Tibial nerve (tissue), 4 donors: ENCODE data around the gene FGD5. TPM values are rescaled to one million over a fixed set of nuclear protein-coding genes. Genes with fewer than 3 reads are reported as not detected.

Experiments used
- DNase-seq, 2 donors: peaks; one replicate each; pipeline ENCODE4 v3.0.0-alpha.2; 2019; ENCODE audit warnings: low spot score in 2 of 2
- H3K27ac ChIP-seq, 4 donors: fragments of 200-600 bp; sonication (generic) in 3 of 4; one replicate each; pipeline ENCODE4 v1.5.1; 2017 to 2019; ENCODE audit warnings: mild to moderate bottlenecking in 1 of 4
- H3K27me3 ChIP-seq, 2 donors: fragments of 200-600 bp; sonication (generic) in 1 of 2; one replicate each; pipeline versions ENCODE4 v1.5.1 to v1.6.0; 2017 to 2019
- H3K36me3 ChIP-seq, 3 donors: fragments of 200-600 bp; sonication (generic); one replicate each; pipeline ENCODE4 v1.5.1; 2018 to 2019
- H3K4me1 ChIP-seq, 4 donors: fragments of 200-600 bp; sonication (generic) in 3 of 4; one replicate each; pipeline ENCODE4 v1.5.1; 2017 to 2019
- H3K4me3 ChIP-seq, 4 donors: fragments of 200-600 bp; sonication (generic) in 3 of 4; one replicate each; pipeline ENCODE4 v1.5.1; 2017 to 2019; ENCODE audit warnings: mild to moderate bottlenecking in 1 of 4, moderate library complexity in 1 of 4
- H3K9me3 ChIP-seq, 4 donors: fragments of 200-600 bp; sonication (generic) in 3 of 4; one replicate each; pipeline ENCODE4 v1.5.1; 2017 to 2019
- EP300 ChIP-seq, 2 donors: sonication (generic); formaldehyde crosslinking; IDR thresholded peaks; one replicate each; pipeline ENCODE4 v1.6.1; 2017; ENCODE audit warnings: antibody characterized with exemption in 2 of 2, mild to moderate bottlenecking in 1 of 2
- POLR2A ChIP-seq, 2 donors: fragments of 450-650 bp; IDR thresholded peaks; one replicate each; pipeline ENCODE4 v1.6.1; 2017; ENCODE audit warnings: antibody characterized with exemption in 2 of 2, mild to moderate bottlenecking in 2 of 2, moderate library complexity in 2 of 2
- WGBS, 2 donors: methylation state at CpG; one replicate each; pipeline ENCODE4 v1.1.5; 2018; 5-methylcytosine and 5-hydroxymethylcytosine counted together
- total RNA-seq, 4 donors: library from RNA; depleted of rRNA; stranded (reverse); fragments of >200 nt; gene quantifications; one replicate each; pipeline ENCODE4 v1.1.0, GENCODE V29; 2016
- TF ChIP-seq, protein P1 (sequence below), 5 experiments: fragments of 200-600 bp in 3 of 5; fragments of 450-650 bp in 2 of 5; sonication (generic) in 3 of 5; IDR thresholded peaks; one replicate each; pipeline ENCODE4 v1.5.1; 2016 to 2019; ENCODE audit warnings: antibody characterized with exemption in 5 of 5, mild to moderate bottlenecking in 3 of 5, moderate library complexity in 2 of 5

The FGD5 gene
- total RNA-seq, 4 donors from 2014 or later = 33.3 to 41.8 (median 38.7) TPM

DNA sequence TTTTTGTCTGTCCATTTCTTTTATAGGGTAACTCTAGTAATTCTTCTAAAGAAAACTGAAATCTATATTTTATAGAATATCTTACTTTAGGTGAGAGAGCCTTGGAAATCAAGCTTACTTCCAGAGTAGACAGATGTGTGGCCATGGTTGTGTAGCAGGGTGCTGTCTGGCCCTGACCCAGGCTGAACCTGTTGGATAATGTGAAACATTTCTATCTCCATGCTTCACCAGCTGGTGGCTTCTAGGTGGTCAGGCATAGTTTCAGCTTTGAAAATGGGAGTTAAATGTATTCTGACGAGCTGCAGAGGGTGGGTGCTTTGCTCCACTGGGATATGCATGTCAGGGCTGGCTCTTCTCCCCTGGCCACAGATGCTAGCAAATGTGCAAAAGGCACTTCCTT, 107.8 kb downstream of the FGD5 start:
- Histone ChIP-seq H3K4me3 (no peak overlapping the region), H3K9me3 (no peaks in the 10 kb centered on the region), H3K27ac (no peak overlapping the region), H3K4me1 (no peaks in the 10 kb centered on the region), H3K36me3 (peaks cover 0 to 37% (median 0%) of the 10 kb centered on the region in 3 donors), H3K27me3 (no peaks in the 10 kb centered on the region)
- 50 to 64% methylated on average over 1 of the region's 1 CpG for whole genome bisulfite sequencing, 2 donors
- no peak for DNase-seq
- no peak for TF ChIP-seq POLR2A (IDR thresholded peaks at IDR 0.05)
- no peak for TF ChIP-seq EP300 (IDR thresholded peaks at IDR 0.05)
- TF ChIP-seq, protein P1, sequence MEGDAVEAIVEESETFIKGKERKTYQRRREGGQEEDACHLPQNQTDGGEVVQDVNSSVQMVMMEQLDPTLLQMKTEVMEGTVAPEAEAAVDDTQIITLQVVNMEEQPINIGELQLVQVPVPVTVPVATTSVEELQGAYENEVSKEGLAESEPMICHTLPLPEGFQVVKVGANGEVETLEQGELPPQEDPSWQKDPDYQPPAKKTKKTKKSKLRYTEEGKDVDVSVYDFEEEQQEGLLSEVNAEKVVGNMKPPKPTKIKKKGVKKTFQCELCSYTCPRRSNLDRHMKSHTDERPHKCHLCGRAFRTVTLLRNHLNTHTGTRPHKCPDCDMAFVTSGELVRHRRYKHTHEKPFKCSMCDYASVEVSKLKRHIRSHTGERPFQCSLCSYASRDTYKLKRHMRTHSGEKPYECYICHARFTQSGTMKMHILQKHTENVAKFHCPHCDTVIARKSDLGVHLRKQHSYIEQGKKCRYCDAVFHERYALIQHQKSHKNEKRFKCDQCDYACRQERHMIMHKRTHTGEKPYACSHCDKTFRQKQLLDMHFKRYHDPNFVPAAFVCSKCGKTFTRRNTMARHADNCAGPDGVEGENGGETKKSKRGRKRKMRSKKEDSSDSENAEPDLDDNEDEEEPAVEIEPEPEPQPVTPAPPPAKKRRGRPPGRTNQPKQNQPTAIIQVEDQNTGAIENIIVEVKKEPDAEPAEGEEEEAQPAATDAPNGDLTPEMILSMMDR (IDR thresholded peaks at IDR 0.05) = no peak

DNA sequence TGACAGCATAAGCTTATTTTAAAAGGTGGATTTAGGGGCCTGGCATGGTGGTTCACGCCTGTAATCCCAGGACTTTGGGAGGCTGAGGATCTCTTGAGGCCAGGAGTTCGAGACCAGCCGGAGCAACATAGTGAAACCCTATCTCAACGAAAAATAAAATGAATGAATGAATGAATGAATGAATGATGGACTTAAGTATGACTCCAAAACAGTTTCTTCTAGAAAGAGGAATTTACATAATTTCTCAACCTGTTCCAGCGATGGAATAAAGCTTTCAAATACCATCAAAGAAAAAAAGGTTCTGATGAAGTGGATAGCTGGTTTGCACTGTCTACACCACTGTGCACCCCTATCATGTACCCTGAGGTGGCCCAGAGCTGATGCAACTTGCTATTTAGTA, 108.5 kb downstream of the FGD5 start:
- Histone ChIP-seq H3K27me3 (no peaks in the 10 kb centered on the region), H3K4me3 (no peak overlapping the region), H3K36me3 (peaks cover 0 to 35% (median 0%) of the 10 kb centered on the region in 3 donors), H3K4me1 (no peaks in the 10 kb centered on the region), H3K27ac (no peak overlapping the region), H3K9me3 (no peaks in the 10 kb centered on the region)
- TF ChIP-seq POLR2A (IDR thresholded peaks at IDR 0.05) = no peak
- TF ChIP-seq, protein P1 (IDR thresholded peaks at IDR 0.05) = no peak
- TF ChIP-seq EP300 (IDR thresholded peaks at IDR 0.05) = no peak
- WGBS, 2 donors = 92 to 93% methylated on average over 5 of the region's 5 CpGs
- no peak for DNase-seq

DNA sequence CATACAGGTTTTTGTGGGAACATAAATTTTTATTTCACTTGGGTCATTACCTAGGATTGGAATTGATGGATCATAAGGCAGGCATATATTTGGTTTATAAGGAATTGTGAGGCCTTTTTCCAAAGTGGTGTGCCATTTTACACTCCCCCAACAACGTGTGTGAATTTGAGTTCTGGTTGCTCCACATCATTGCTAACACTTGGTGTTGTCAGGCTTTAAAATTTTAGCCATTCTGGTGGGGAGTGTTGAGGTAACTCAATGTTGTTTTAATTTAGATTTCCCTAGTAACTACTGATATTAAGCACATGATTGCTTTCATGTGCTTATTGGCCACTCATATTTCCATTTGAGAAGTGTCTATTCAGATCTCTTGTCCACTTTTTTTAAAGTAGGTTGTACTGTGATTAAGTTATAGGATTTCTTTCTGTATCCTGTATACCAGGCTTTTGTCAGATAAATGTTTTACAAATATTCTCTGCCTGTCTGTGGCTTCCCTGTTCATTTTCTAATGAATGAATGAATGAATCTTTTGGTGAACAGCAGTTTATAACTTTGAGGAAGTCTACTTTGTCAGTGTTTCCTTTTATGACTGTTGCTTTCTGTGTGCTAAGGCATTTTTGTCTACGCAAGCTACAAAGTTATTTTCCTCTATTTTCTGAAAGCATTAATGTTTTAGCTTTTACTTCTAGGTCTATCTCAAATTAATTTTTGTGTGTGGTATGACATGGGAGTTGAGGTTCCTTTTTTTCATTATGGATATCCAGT, 110.7 kb downstream of the FGD5 start:
- no peak for TF ChIP-seq EP300 (IDR thresholded peaks at IDR 0.05)
- TF ChIP-seq, protein P1 (IDR thresholded peaks at IDR 0.05) = no peak
- TF ChIP-seq POLR2A (IDR thresholded peaks at IDR 0.05) = no peak
- H3K4me1 ChIP-seq = no peaks in the 10 kb centered on the region
- DNase-seq = no peak
- H3K27ac ChIP-seq = peak overlapping the region in 1 of 4 donors; percentile 22
- H3K9me3 ChIP-seq = no peaks in the 10 kb centered on the region
- WGBS, 2 donors = 84 to 87% methylated on average over 2 of the region's 2 CpGs
- H3K4me3 ChIP-seq = no peak overlapping the region
- no peaks in the 10 kb centered on the region for H3K27me3 ChIP-seq
- H3K36me3 ChIP-seq = peaks cover 0 to 32% (median 0%) of the 10 kb centered on the region in 3 donors

DNA sequence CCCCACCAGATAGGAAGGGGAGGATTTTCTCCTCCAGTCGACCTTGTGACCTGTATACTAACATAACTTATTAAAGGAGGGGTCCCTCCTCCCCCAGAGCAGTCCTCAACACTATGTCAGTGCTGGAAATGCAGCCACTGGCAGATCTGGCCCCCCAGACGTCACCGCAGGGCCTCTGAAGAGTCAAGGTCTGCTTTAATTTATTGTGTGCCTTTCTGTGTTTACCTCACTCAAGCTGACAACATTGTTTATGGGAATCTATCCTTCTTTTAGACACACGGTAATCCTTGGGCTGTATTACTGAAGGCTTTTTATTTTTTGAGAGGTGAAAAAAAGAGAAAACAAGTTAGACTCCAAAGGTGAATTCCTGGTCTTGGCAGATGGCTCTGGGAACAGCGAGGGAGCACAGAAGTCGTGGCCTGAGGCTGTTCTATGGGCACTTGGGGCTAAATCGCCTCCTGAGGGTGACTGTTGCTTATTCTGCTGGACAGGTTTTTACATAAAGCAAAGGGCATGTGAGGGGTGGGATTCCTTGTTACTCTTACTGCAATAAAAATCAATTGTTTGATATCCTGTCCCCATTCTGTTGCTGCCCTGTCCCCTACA, 115.2 kb downstream of the FGD5 start:
- 48 to 56% methylated on average over 7 of the region's 7 CpGs for WGBS, 2 donors
- peaks cover 0 to 26% (median 0%) of the 10 kb centered on the region in 3 donors for H3K36me3 ChIP-seq
- no peak overlapping the region for H3K27ac ChIP-seq
- no peaks in the 10 kb centered on the region for H3K27me3 ChIP-seq
- H3K9me3 ChIP-seq = no peaks in the 10 kb centered on the region
- no peak overlapping the region for H3K4me3 ChIP-seq
- TF ChIP-seq POLR2A (IDR thresholded peaks at IDR 0.05) = no peak
- TF ChIP-seq, protein P1 (IDR thresholded peaks at IDR 0.05) = no peak
- no peak for TF ChIP-seq EP300 (IDR thresholded peaks at IDR 0.05)
- H3K4me1 ChIP-seq = no peaks in the 10 kb centered on the region
- no peak for DNase-seq
